Uterus (tissue), 4 donors: ENCODE results near the gene ZNF429. TPM values are rescaled to one million over a fixed set of nuclear protein-coding genes. Genes with fewer than 3 reads are reported as not detected.

Experiments
- DNase-seq, 2 donors: peaks; one replicate each; pipeline ENCODE4 v3.0.0-alpha.2; 2019 to 2020
- H3K27ac ChIP-seq, 2 donors: fragments of 200-600 bp; sonication (generic); 1 replicate in 1 of 2; 2 replicates in 1 of 2; pipeline ENCODE4 v1.5.1; 2016 to 2018
- H3K27me3 ChIP-seq, 2 donors: fragments of 200-600 bp; sonication (generic); one replicate each; pipeline ENCODE4 v1.5.1; 2018 to 2019; ENCODE audit warnings: control low read depth in 1 of 2
- H3K36me3 ChIP-seq, 2 donors: fragments of 200-600 bp; sonication (generic); one replicate each; pipeline ENCODE4 v1.5.1; 2019; ENCODE audit warnings: control low read depth in 1 of 2
- H3K4me1 ChIP-seq, 2 donors: fragments of 200-600 bp; sonication (generic); one replicate each; pipeline ENCODE4 v1.5.1; 2018 to 2019; ENCODE audit warnings: control low read depth in 1 of 2
- H3K4me3 ChIP-seq, 2 donors: fragments of 200-600 bp; sonication (generic); 1 replicate in 1 of 2; 2 replicates in 1 of 2; pipeline ENCODE4 v1.5.1; 2018 to 2019; ENCODE audit warnings: mild to moderate bottlenecking in 1 of 2
- H3K9me3 ChIP-seq, 2 donors: fragments of 200-600 bp; sonication (generic); one replicate each; pipeline ENCODE4 v1.5.1; 2019; ENCODE audit warnings: control low read depth in 1 of 2
- CTCF ChIP-seq, 4 experiments: fragments of 200-600 bp in 2 of 4; fragments of 450-650 bp in 2 of 4; sonication (generic) in 2 of 4; IDR thresholded peaks; one replicate each; pipeline ENCODE4 v1.5.1; 2016 to 2019; ENCODE audit warnings: antibody characterized with exemption in 4 of 4, mild to moderate bottlenecking in 2 of 4, moderate library complexity in 1 of 4
- POLR2A ChIP-seq, 2 donors: fragments of 450-650 bp; IDR thresholded peaks; one replicate each; pipeline ENCODE4 v1.6.1; 2016; ENCODE audit warnings: antibody characterized with exemption in 2 of 2, mild to moderate bottlenecking in 1 of 2, moderate library complexity in 1 of 2
- intact Hi-C: fragments of 100-400 bp; cut with DNase I; formaldehyde crosslinking; loops from one replicate; pipeline ENCODE4 v1.15.1; 2023; ENCODE audit warnings: low total_unique reads
- total RNA-seq, 4 donors: library from RNA; depleted of rRNA in 3 of 4; stranded (reverse); fragments of >200 nt in 3 of 4; gene quantifications; one replicate each; pipeline versions ENCODE4 v1.1.0 to v1.2.4, GENCODE V29; 2014 to 2023
- donor health status: DM: yes; HTN: yes; CAD: no.

ZNF429 gene
- 10 to 100 TPM in 3 of 4 donors, 1 to 10 TPM in 1; 3.3 to 17.0 (median 15.9) TPM for total RNA-seq

- Histone ChIP-seq H3K4me1 (peaks cover 0 to 5% of the 10 kb centered on the region in 2 donors), H3K4me3 (peak within 1 kb of the TSS; percentile 86), H3K27me3 (no peaks in the 10 kb centered on the region), H3K36me3 (no peaks in the 10 kb centered on the region), H3K27ac (peak within 1 kb of the TSS; percentile 90 to 92), H3K9me3 (no peaks in the 10 kb centered on the region)
- peak; percentile 91 to 94 for DNase-seq
- intact Hi-C loops: no loop called here
- TF ChIP-seq POLR2A (IDR thresholded peaks at IDR 0.05): peak; percentile 44 to 82
- TF ChIP-seq CTCF (IDR thresholded peaks at IDR 0.05): no peak
Observed at GRCh38 chr19:21505459-21506451, at the start of gene ZNF429. Gene ZNF429 (plus strand): TSS chr19:21505602. CDS start chr19:21505772, 170 bp downstream.

- Histone ChIP-seq H3K36me3 (no peaks in the 10 kb centered on the region), H3K4me1 (no peaks in the 10 kb centered on the region), H3K4me3 (no peak overlapping the region), H3K27me3 (no peaks in the 10 kb centered on the region), H3K27ac (no peak overlapping the region), H3K9me3 (no peaks in the 10 kb centered on the region)
- intact Hi-C loops: no loop called here
- DNase-seq: no peak
- TF ChIP-seq CTCF (IDR thresholded peaks at IDR 0.05) (no peak), POLR2A (IDR thresholded peaks at IDR 0.05) (no peak)
Observed at GRCh38 chr19:21460686-21461085, 44.7 kb upstream of the ZNF429 start.

GRCh38 chr19:21462540-21462939, 42.9 kb upstream of the ZNF429 start:
- intact Hi-C loops: no loop called here
- no peaks in the 10 kb centered on the region for H3K27me3 ChIP-seq
- no peaks in the 10 kb centered on the region for H3K9me3 ChIP-seq
- H3K4me1 ChIP-seq: no peaks in the 10 kb centered on the region
- H3K36me3 ChIP-seq: no peaks in the 10 kb centered on the region
- H3K27ac ChIP-seq: no peak overlapping the region
- no peak for DNase-seq
- TF ChIP-seq CTCF (IDR thresholded peaks at IDR 0.05) (no peak), POLR2A (IDR thresholded peaks at IDR 0.05) (no peak)
- no peak overlapping the region for H3K4me3 ChIP-seq

- no peaks in the 10 kb centered on the region for H3K27me3 ChIP-seq
- peak overlapping the region; percentile 23 to 31 for H3K4me3 ChIP-seq
- no peaks in the 10 kb centered on the region for H3K4me1 ChIP-seq
- intact Hi-C loops: no loop called here
- no peaks in the 10 kb centered on the region for H3K36me3 ChIP-seq
- TF ChIP-seq POLR2A (IDR thresholded peaks at IDR 0.05) (no peak), CTCF (IDR thresholded peaks at IDR 0.05) (no peak)
- H3K27ac ChIP-seq: no peak overlapping the region
- H3K9me3 ChIP-seq: no peaks in the 10 kb centered on the region
- no peak for DNase-seq
Observed at GRCh38 chr19:21463449-21464105, 41.8 kb upstream of the ZNF429 start.

- H3K4me1 ChIP-seq: no peaks in the 10 kb centered on the region
- H3K4me3 ChIP-seq: no peak overlapping the region
- no peaks in the 10 kb centered on the region for H3K36me3 ChIP-seq
- H3K27ac ChIP-seq: no peak overlapping the region
- no peaks in the 10 kb centered on the region for H3K9me3 ChIP-seq
- intact Hi-C loops: no loop called here
- no peaks in the 10 kb centered on the region for H3K27me3 ChIP-seq
- TF ChIP-seq CTCF (IDR thresholded peaks at IDR 0.05) (no peak), POLR2A (IDR thresholded peaks at IDR 0.05) (no peak)
- DNase-seq: no peak
Observed at GRCh38 chr19:21466627-21467026, 38.8 kb upstream of the ZNF429 start.
